ENCODE data around the gene UQCRQ.
"Not testable (repeated sequence)": the region's sequence is repeated elsewhere in the genome, so short reads cannot be mapped to it uniquely, and the experiment has no call there.

UQCRQ gene

DNA sequence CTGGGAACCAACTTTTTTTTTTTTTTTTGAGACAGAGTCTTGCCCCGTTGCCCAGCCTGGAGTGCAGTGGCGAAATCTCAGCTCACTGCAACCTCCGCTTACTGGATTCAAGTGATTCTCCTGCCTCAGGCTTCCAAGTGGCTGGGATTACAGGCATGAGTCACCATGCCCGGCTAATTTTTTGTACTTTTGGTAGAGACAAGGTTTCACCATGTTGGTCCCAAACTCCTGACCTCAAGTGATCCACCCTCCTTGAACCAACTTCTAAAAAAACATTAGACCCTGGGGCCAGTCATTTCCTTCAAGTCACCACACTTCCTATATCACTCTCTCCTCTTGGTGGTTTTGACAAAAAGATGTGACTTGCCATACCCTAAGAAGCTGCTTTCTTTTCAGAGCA, 25.1 kb upstream of the UQCRQ start:
- peak overlapping the region; percentile 88 for H3K27ac ChIP-seq
- no peak for TF ChIP-seq ZFX (IDR thresholded peaks at IDR 0.05)
- TF ChIP-seq, protein P1, sequence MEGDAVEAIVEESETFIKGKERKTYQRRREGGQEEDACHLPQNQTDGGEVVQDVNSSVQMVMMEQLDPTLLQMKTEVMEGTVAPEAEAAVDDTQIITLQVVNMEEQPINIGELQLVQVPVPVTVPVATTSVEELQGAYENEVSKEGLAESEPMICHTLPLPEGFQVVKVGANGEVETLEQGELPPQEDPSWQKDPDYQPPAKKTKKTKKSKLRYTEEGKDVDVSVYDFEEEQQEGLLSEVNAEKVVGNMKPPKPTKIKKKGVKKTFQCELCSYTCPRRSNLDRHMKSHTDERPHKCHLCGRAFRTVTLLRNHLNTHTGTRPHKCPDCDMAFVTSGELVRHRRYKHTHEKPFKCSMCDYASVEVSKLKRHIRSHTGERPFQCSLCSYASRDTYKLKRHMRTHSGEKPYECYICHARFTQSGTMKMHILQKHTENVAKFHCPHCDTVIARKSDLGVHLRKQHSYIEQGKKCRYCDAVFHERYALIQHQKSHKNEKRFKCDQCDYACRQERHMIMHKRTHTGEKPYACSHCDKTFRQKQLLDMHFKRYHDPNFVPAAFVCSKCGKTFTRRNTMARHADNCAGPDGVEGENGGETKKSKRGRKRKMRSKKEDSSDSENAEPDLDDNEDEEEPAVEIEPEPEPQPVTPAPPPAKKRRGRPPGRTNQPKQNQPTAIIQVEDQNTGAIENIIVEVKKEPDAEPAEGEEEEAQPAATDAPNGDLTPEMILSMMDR (conservative IDR thresholded peaks at IDR 0.05), result no peak

DNA sequence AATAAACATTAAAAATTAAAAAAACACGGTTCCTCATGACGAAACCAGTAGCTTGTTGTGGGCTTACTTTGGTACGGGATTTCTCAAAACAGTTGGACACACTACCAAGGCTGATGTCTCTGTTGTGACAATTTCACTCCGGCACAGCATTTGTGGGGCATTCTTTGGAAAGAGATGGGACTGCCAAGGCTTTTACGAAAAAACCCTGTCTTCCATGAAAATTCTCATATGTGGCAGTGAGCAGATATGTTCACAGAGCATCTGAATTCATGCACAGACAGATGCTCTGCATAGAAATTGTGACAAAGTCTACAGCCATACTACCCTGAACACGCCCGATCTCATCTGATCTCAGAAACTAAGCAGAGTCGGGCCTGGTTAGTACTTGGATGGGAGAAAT, 18.2 kb upstream of the UQCRQ start:
- TF ChIP-seq ZFX (IDR thresholded peaks at IDR 0.05), result no peak
- TF ChIP-seq, protein P1 (conservative IDR thresholded peaks at IDR 0.05), result no peak
- no peak overlapping the region for H3K27ac ChIP-seq

DNA sequence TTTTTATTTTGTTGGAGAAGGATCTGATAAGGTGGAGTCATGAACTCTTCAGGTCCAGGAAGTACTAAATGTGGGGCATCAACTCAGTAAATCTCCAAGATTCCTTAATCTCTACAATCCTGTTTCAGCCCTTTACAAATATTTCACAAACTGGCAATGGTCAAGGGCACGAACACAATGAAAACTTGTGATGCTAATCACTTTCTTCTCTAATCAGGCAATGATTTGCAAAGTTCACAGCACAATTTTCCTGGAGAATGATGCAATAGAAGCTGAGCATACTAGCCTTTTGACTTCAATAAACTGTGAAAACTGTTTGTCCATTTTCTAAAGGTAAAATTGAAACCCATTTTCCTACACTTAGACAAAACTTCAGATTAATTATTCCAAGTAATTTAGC, 17.1 kb upstream of the UQCRQ start:
- TF ChIP-seq, protein P1 (conservative IDR thresholded peaks at IDR 0.05), result no peak
- no peak overlapping the region for H3K27ac ChIP-seq

DNA sequence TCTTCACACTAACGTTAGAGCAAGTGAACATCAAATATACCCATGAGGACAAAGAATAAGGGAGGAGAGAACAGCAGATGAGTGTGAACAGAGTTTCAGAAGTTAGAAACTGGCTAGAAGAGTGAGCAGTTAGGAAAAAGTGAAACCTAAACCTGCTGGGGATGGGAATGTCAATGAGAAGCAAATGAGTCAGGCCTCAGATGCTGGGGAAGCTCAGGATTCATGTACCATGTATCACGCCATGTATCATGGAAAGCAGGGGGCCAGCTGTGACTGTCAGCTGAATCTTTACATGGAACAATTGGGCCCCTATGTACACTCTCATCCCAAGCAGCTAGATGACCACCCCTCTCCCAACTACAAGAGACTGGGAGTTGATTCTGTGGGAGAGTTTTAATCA, 16.4 kb upstream of the UQCRQ start:
- no peak overlapping the region for H3K27ac ChIP-seq

DNA sequence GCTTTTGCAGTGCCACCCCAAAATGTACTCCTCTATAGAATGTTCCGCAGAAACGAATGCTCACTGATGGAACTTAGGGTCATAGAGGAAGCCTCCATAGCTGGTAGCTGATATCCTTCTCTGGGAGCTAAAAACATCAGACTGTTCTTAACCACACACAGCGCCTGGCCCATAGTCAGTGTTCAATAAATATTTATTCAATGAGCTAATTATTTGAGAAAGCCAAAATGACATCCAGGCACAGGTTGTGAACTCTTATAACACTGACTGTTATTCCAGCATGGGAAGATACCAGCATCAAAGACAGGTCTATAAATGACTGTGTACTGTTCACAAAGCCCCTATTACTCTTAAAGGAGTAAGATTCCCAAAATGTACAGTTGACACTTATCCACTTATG, 13.1 kb upstream of the UQCRQ start:
- no peak overlapping the region for H3K27ac ChIP-seq
- TF ChIP-seq, protein P1 (conservative IDR thresholded peaks at IDR 0.05), result no peak
- no peak for TF ChIP-seq ZFX (IDR thresholded peaks at IDR 0.05)

More for the DNA sequence above, 16.4 kb upstream of the UQCRQ start:
- TF ChIP-seq ZFX (IDR thresholded peaks at IDR 0.05), result no peak
- TF ChIP-seq, protein P1 (conservative IDR thresholded peaks at IDR 0.05), result no peak

DNA sequence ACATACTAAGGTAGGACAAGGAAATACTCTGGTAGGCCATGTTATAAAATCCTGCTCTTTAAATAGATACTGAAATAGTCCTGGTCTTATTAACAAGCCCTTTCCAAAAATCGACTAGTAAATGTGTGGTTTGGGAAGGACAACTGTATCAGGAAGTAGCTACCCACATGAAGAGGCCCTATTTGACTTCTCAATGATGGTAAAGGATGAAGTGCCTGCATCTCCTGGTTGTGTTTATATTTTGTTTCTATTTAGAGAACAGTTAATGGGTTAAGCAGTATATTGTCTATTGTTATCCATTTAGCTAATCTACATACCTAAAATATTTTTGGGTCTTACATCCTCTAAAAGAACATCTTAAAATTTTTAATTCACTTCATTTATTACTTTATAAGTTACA, 12.7 kb upstream of the UQCRQ start:
- TF ChIP-seq, protein P1 (conservative IDR thresholded peaks at IDR 0.05), result no peak
- no peak for TF ChIP-seq ZFX (IDR thresholded peaks at IDR 0.05)
- H3K27ac ChIP-seq, result no peak overlapping the region

DNA sequence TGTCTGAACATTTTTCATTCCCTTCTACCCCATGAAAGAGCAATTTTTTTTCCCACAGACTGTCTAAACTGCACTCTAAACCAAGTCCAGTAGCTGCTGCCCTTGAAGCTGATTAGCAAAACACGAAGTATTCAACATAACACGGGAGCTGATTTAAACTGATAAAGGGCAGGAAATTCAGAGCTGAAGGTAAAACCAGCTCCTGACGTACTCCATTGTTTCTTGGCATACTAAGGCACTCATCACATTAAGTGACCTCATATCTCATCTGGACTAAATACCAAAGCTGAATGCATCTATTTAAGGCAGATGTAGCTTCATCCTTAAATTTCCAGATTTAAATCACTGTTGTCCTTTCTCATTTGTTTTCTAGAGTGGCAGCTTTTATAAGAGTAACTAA, 12.1 kb upstream of the UQCRQ start:
- no peak overlapping the region for H3K27ac ChIP-seq

DNA sequence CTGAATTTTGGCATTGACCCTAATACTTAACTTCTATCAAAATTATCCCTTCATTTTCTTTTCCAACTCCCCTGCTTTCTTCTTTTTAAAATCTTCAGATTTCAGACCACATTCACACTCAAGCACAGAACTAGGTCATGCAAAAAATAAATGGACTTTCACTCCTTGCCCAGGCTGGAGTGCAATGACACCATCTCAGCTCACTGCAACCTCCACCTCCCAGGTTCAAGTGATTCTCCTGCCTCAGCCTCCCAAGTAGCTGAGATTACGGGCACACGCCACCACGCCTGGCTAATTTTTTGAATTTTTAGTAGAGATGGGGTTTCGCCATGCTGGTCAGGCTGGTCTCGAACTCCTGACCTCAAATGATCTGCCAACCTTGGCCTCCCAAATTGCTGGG, 11.4 kb upstream of the UQCRQ start:
- not testable (repeated sequence) for H3K27ac ChIP-seq

More for the DNA sequence above, 12.1 kb upstream of the UQCRQ start:
- TF ChIP-seq, protein P1 (conservative IDR thresholded peaks at IDR 0.05), result no peak
- TF ChIP-seq ZFX (IDR thresholded peaks at IDR 0.05), result no peak
